Astrocyte of the hippocampus (primary cell): ENCODE measurements around the gene SEMA6A.

Experiments used
- DNase-seq: peaks from one replicate; pipeline ENCODE4 v3.0.0; 2011; ENCODE audit warnings: low read depth, low spot score

The SEMA6A gene

GRCh38 chr5:116466727-116467464 is 107.7 kb downstream of the SEMA6A start:
- DNase-seq, result no peak

GRCh38 chr5:116465411-116465810 is 109.2 kb downstream of the SEMA6A start:
- no peak for DNase-seq

GRCh38 chr5:116464144-116464708 is 110.4 kb downstream of the SEMA6A start:
- no peak for DNase-seq

- DNase-seq, result no peak
These were observed 112.1 kb downstream of the SEMA6A start for GRCh38 chr5:116462500-116462899.

GRCh38 chr5:116459301-116459700 is 115.3 kb downstream of the SEMA6A start:
- no peak for DNase-seq

GRCh38 chr5:116457062-116457461 is 117.6 kb downstream of the SEMA6A start:
- DNase-seq, result no peak

- DNase-seq, result no peak
These were observed 118.6 kb downstream of the SEMA6A start for GRCh38 chr5:116456036-116456435.

- peak; percentile 65 for DNase-seq
These were observed 119.6 kb downstream of the SEMA6A start for GRCh38 chr5:116455061-116455460.

- peak; percentile 85 for DNase-seq
These were observed 120.2 kb downstream of the SEMA6A start for GRCh38 chr5:116454417-116454927.

- no peak for DNase-seq
These were observed 120.6 kb downstream of the SEMA6A start for GRCh38 chr5:116453988-116454411.

- DNase-seq, result peak; percentile 26
These were observed 121.8 kb downstream of the SEMA6A start for GRCh38 chr5:116452774-116453368.

GRCh38 chr5:116451905-116452450 is 122.6 kb downstream of the SEMA6A start:
- peak; percentile 58 for DNase-seq

GRCh38 chr5:116451066-116451465 is 123.6 kb downstream of the SEMA6A start:
- DNase-seq, result no peak

GRCh38 chr5:116449458-116449857 is 125.2 kb downstream of the SEMA6A start:
- DNase-seq, result no peak

- no peak for DNase-seq
These were observed 125.7 kb downstream of the SEMA6A start for GRCh38 chr5:116448870-116449427.

- no peak for DNase-seq
These were observed 126.2 kb downstream of the SEMA6A start for GRCh38 chr5:116448450-116448849.

- DNase-seq, result no peak
These were observed 128.1 kb downstream of the SEMA6A start for GRCh38 chr5:116446356-116447005.

GRCh38 chr5:116445311-116445710 is 129.3 kb downstream of the SEMA6A start:
- DNase-seq, result no peak

GRCh38 chr5:116444373-116445295 is 130.0 kb downstream of the SEMA6A start:
- no peak for DNase-seq

GRCh38 chr5:116442931-116443551 is 131.6 kb downstream of the SEMA6A start:
- no peak for DNase-seq
